ENCODE data around the gene ATP2C2. TPM values are rescaled to one million over a fixed set of nuclear protein-coding genes. Genes with fewer than 3 reads are reported as not detected.

Gene ATP2C2
- total and polyA plus RNA-seq, 2 donors (not counting 1 experiment from before 2014, with no cell fraction given), result not detected

DNA sequence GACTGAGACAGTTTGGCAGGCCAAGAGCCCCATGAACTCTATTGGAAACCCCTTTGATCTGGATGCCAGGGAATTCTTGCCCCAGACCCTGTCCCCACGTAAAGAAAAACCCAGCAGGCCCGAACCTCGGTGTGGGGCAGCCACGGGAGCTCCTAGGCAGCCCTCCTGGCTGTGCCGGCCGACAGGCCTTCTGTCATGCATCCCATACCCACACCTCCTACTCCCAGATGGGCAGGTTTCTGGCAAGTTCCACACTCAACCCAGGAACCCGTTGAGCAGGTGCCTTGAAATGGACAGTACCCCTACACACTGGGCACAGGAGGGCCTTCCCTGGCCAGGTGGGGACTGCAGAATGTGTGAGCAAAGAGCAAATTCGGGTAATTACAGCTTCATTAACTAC lies 23.6 kb upstream of the ATP2C2 start:
- Mint-ChIP-seq H3K27ac (no peak overlapping the region), H3K27me3 (peaks cover 8% of the 10 kb centered on the region), H3K4me1 (no peaks in the 10 kb centered on the region), H3K9me3 (ENCODE audit: insufficient read depth) (no peaks in the 10 kb centered on the region), H3K4me3 (no peak overlapping the region)
- no peak for ATAC-seq (ENCODE audit: low read depth)
- POLR2A ChIA-PET, result no interaction called here
- CTCF ChIA-PET, result no interaction called here
- Histone ChIP-seq H3K79me2 (ENCODE audit: control insufficient read depth, insufficient read depth, low read length) (no peaks in the 10 kb centered on the region), H3K4me3 (ENCODE audit: control extremely low read depth in 1 of 5, extremely low read depth in 1 of 5, insufficient read depth in 1 of 5, low read depth in 2 of 5, low read length in 4 of 5) (no peak overlapping the region), H2AFZ (ENCODE audit: insufficient read depth, low read depth, low read length, poor library complexity, severe bottlenecking) (no peak overlapping the region), H3K9ac (ENCODE audit: low read length) (no peak overlapping the region), H3K4me2 (replicated peaks; ENCODE audit: low read depth, low read length, poor library complexity, severe bottlenecking) (no peak overlapping the region), H3K27me3 (replicated peaks in 1 of 4; ENCODE audit: control extremely low read depth in 1 of 4, control insufficient read depth in 3 of 4, insufficient read depth in 4 of 4, low read length in 3 of 4) (no peaks in the 10 kb centered on the region), H3K27ac (ENCODE audit: low read length in 2 of 2) (no peak overlapping the region), H3K9me3 (ENCODE audit: control extremely low read depth in 1 of 3, control insufficient read depth in 2 of 3, insufficient read depth in 1 of 3, low read length in 2 of 3) (peaks cover 0 to 3% (median 0%) of the 10 kb centered on the region in 3 donors), H3K36me3 (replicated peaks in 1 of 2; ENCODE audit: control extremely low read depth in 1 of 2, control insufficient read depth in 1 of 2, extremely low read depth in 1 of 2, insufficient read depth in 2 of 2, low read length in 1 of 2) (no peaks in the 10 kb centered on the region), H3K4me1 (ENCODE audit: control insufficient read depth in 2 of 2, insufficient read depth in 2 of 2, low read length in 2 of 2) (no peaks in the 10 kb centered on the region), H4K20me1 (ENCODE audit: control insufficient read depth, insufficient read depth, low read length, poor library complexity, severe bottlenecking) (no peaks in the 10 kb centered on the region)
- TF ChIP-seq, protein P1, sequence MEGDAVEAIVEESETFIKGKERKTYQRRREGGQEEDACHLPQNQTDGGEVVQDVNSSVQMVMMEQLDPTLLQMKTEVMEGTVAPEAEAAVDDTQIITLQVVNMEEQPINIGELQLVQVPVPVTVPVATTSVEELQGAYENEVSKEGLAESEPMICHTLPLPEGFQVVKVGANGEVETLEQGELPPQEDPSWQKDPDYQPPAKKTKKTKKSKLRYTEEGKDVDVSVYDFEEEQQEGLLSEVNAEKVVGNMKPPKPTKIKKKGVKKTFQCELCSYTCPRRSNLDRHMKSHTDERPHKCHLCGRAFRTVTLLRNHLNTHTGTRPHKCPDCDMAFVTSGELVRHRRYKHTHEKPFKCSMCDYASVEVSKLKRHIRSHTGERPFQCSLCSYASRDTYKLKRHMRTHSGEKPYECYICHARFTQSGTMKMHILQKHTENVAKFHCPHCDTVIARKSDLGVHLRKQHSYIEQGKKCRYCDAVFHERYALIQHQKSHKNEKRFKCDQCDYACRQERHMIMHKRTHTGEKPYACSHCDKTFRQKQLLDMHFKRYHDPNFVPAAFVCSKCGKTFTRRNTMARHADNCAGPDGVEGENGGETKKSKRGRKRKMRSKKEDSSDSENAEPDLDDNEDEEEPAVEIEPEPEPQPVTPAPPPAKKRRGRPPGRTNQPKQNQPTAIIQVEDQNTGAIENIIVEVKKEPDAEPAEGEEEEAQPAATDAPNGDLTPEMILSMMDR (IDR thresholded peaks at IDR 0.05), result no peak
- TF ChIP-seq EZH2 (IDR thresholded peaks at IDR 0.05; ENCODE audit: borderline replicate concordance, insufficient read depth, low read depth, low read length, poor library complexity, severe bottlenecking), result no peak
- 93% methylated on average over 7 of the region's 8 CpGs for WGBS (ENCODE audit: insufficient coverage)
- intact Hi-C loops (cut with micrococcal nuclease), result no loop called here
- DNase-seq, result no peak

DNA sequence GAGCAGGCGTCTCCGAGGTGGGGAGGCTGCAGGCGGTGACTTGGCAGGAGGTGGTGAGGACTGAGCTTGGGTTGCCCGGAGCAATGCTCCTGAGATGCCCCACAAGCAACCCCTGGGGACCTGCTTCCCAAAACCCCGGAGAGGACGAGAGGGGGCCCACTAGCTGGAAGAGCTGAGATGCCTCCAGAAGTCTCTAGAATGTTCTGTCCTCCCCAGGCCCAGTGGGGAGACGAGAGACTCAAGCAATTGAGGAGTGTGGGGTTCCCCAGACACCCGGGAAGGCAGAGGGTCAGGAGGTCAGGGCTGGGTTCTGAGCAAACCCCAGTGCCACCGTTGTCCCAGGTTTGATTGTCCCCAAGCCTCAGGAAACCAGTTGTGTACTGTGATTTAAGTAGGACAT lies 21.2 kb upstream of the ATP2C2 start:
- intact Hi-C loops (cut with micrococcal nuclease), result no loop called here
- Histone ChIP-seq H3K4me1 (ENCODE audit: control insufficient read depth in 2 of 2, insufficient read depth in 2 of 2, low read length in 2 of 2) (no peaks in the 10 kb centered on the region), H4K20me1 (ENCODE audit: control insufficient read depth, insufficient read depth, low read length, poor library complexity, severe bottlenecking) (no peaks in the 10 kb centered on the region), H3K4me2 (replicated peaks; ENCODE audit: low read depth, low read length, poor library complexity, severe bottlenecking) (no peak overlapping the region), H3K4me3 (ENCODE audit: control extremely low read depth in 1 of 5, extremely low read depth in 1 of 5, insufficient read depth in 1 of 5, low read depth in 2 of 5, low read length in 4 of 5) (no peak overlapping the region), H3K79me2 (ENCODE audit: control insufficient read depth, insufficient read depth, low read length) (no peaks in the 10 kb centered on the region), H3K9me3 (ENCODE audit: control extremely low read depth in 1 of 3, control insufficient read depth in 2 of 3, insufficient read depth in 1 of 3, low read length in 2 of 3) (peaks cover 0 to 3% (median 0%) of the 10 kb centered on the region in 3 donors), H3K27ac (ENCODE audit: low read length in 2 of 2) (no peak overlapping the region), H3K9ac (ENCODE audit: low read length) (no peak overlapping the region), H2AFZ (ENCODE audit: insufficient read depth, low read depth, low read length, poor library complexity, severe bottlenecking) (no peak overlapping the region), H3K36me3 (replicated peaks in 1 of 2; ENCODE audit: control extremely low read depth in 1 of 2, control insufficient read depth in 1 of 2, extremely low read depth in 1 of 2, insufficient read depth in 2 of 2, low read length in 1 of 2) (no peaks in the 10 kb centered on the region), H3K27me3 (replicated peaks in 1 of 4; ENCODE audit: control extremely low read depth in 1 of 4, control insufficient read depth in 3 of 4, insufficient read depth in 4 of 4, low read length in 3 of 4) (no peaks in the 10 kb centered on the region)
- 84% methylated on average over 7 of the region's 9 CpGs for WGBS (ENCODE audit: insufficient coverage)
- TF ChIP-seq EZH2 (IDR thresholded peaks at IDR 0.05; ENCODE audit: borderline replicate concordance, insufficient read depth, low read depth, low read length, poor library complexity, severe bottlenecking), result no peak
- TF ChIP-seq, protein P1 (IDR thresholded peaks at IDR 0.05), result no peak
- CTCF ChIA-PET, result no interaction called here
- no peaks in the 10 kb centered on the region for H3K9me3 Mint-ChIP-seq (ENCODE audit: insufficient read depth)
- H3K4me3 Mint-ChIP-seq, result no peak overlapping the region
- no peak for DNase-seq
- H3K27me3 Mint-ChIP-seq, result peaks cover 12% of the 10 kb centered on the region
- no peak for ATAC-seq (ENCODE audit: low read depth)
- POLR2A ChIA-PET, result no interaction called here
- H3K4me1 Mint-ChIP-seq, result no peaks in the 10 kb centered on the region
- no peak overlapping the region for H3K27ac Mint-ChIP-seq

All from B cell (primary cell).